ENCODE measurements around the gene NUDCD2.
A peak's percentile ranks its signal among the peaks of the same experiment; 100 is the strongest.
"Not testable (repeated sequence)": the region's sequence is repeated elsewhere in the genome, so short reads cannot be mapped to it uniquely, and the experiment has no call there.

Gene NUDCD2

GRCh38 chr5:163434401-163434866 lies 25.5 kb downstream of the NUDCD2 start:
- Histone ChIP-seq H3K27ac (no peak overlapping the region), H3K27me3 (ENCODE audit: control insufficient read depth, insufficient read depth, low read length) (no peaks in the 10 kb centered on the region), H3K4me1 (peaks cover 3% of the 10 kb centered on the region), H3K4me2 (ENCODE audit: low read length) (no peak overlapping the region), H3K36me3 (ENCODE audit: control insufficient read depth, insufficient read depth, low read length) (no peaks in the 10 kb centered on the region), H3K4me3 (ENCODE audit: low read depth, low read length) (no peak overlapping the region), H2AFZ (peak overlapping the region; percentile 68), H3K9ac (no peak overlapping the region), H3K9me3 (ENCODE audit: control insufficient read depth, low read length) (no peaks in the 10 kb centered on the region), H3K79me2 (peaks cover 10% of the 10 kb centered on the region)
- TF ChIP-seq CTCF (IDR thresholded peaks at IDR 0.05): no peak

- no peak for TF ChIP-seq CTCF (IDR thresholded peaks at IDR 0.05)
- Histone ChIP-seq H3K79me2 (peaks cover 7% of the 10 kb centered on the region), H3K27me3 (ENCODE audit: control insufficient read depth, insufficient read depth, low read length) (no peaks in the 10 kb centered on the region), H3K4me3 (ENCODE audit: low read depth, low read length) (no peak overlapping the region), H2AFZ (peak overlapping the region; percentile 16), H3K9me3 (ENCODE audit: control insufficient read depth, low read length) (no peaks in the 10 kb centered on the region), H3K36me3 (ENCODE audit: control insufficient read depth, insufficient read depth, low read length) (no peaks in the 10 kb centered on the region), H3K4me1 (no peaks in the 10 kb centered on the region), H3K27ac (no peak overlapping the region), H3K4me2 (ENCODE audit: low read length) (no peak overlapping the region), H3K9ac (no peak overlapping the region)
Observed at GRCh38 chr5:163433271-163433670, 26.6 kb downstream of the NUDCD2 start.

GRCh38 chr5:163432544-163432943 lies 27.4 kb downstream of the NUDCD2 start:
- Histone ChIP-seq H2AFZ (no peak overlapping the region), H3K27me3 (ENCODE audit: control insufficient read depth, insufficient read depth, low read length) (no peaks in the 10 kb centered on the region), H3K4me1 (no peaks in the 10 kb centered on the region), H3K4me2 (ENCODE audit: low read length) (no peak overlapping the region), H3K9me3 (ENCODE audit: control insufficient read depth, low read length) (no peaks in the 10 kb centered on the region), H3K9ac (no peak overlapping the region), H3K4me3 (ENCODE audit: low read depth, low read length) (no peak overlapping the region), H3K27ac (no peak overlapping the region), H3K79me2 (peaks cover 1% of the 10 kb centered on the region), H3K36me3 (ENCODE audit: control insufficient read depth, insufficient read depth, low read length) (no peaks in the 10 kb centered on the region)
- TF ChIP-seq CTCF (IDR thresholded peaks at IDR 0.05): no peak

GRCh38 chr5:163426128-163426527 lies 33.8 kb downstream of the NUDCD2 start:
- not testable (repeated sequence) for H3K27ac ChIP-seq; H2AFZ ChIP-seq; H3K9me3 ChIP-seq (ENCODE audit: control insufficient read depth, low read length); H3K27me3 ChIP-seq (ENCODE audit: control insufficient read depth, insufficient read depth, low read length); H3K4me1 ChIP-seq; H3K4me3 ChIP-seq (ENCODE audit: low read depth, low read length); H3K9ac ChIP-seq; H3K36me3 ChIP-seq (ENCODE audit: control insufficient read depth, insufficient read depth, low read length); H3K4me2 ChIP-seq (ENCODE audit: low read length); H3K79me2 ChIP-seq

GRCh38 chr5:163424836-163425235 lies 35.1 kb downstream of the NUDCD2 start:
- no peaks in the 10 kb centered on the region for H3K9me3 ChIP-seq (ENCODE audit: control insufficient read depth, low read length)
- H3K27me3 ChIP-seq (ENCODE audit: control insufficient read depth, insufficient read depth, low read length): no peaks in the 10 kb centered on the region
- no peak overlapping the region for H3K4me2 ChIP-seq (ENCODE audit: low read length)
- no peak overlapping the region for H3K9ac ChIP-seq
- no peaks in the 10 kb centered on the region for H3K36me3 ChIP-seq (ENCODE audit: control insufficient read depth, insufficient read depth, low read length)
- H2AFZ ChIP-seq: no peak overlapping the region
- no peaks in the 10 kb centered on the region for H3K79me2 ChIP-seq
- H3K27ac ChIP-seq: no peak overlapping the region
- H3K4me3 ChIP-seq (ENCODE audit: low read depth, low read length): no peak overlapping the region
- H3K4me1 ChIP-seq: no peaks in the 10 kb centered on the region
- no peak for TF ChIP-seq CTCF (IDR thresholded peaks at IDR 0.05)

GRCh38 chr5:163415673-163416072 lies 44.2 kb downstream of the NUDCD2 start:
- H3K4me2 ChIP-seq (ENCODE audit: low read length); H3K4me3 ChIP-seq (ENCODE audit: low read depth, low read length); H3K27ac ChIP-seq; H3K9ac ChIP-seq; H2AFZ ChIP-seq; H3K27me3 ChIP-seq (ENCODE audit: control insufficient read depth, insufficient read depth, low read length); H3K79me2 ChIP-seq; H3K9me3 ChIP-seq (ENCODE audit: control insufficient read depth, low read length); H3K36me3 ChIP-seq (ENCODE audit: control insufficient read depth, insufficient read depth, low read length); H3K4me1 ChIP-seq: not testable (repeated sequence)

Measured in parathyroid adenoma (tissue), 2 donors.